Keratinocyte (primary cell): ENCODE data around the gene PIGC. TPM values are rescaled to one million over a fixed set of nuclear protein-coding genes. Genes with fewer than 3 reads are reported as not detected.

ENCODE experiments used
- DNase-seq: peaks from one replicate; pipeline ENCODE4 v3.0.0-alpha.2; 2011; ENCODE audit warnings: low read depth, missing footprints, low spot score
- FAIRE-seq: peaks from 2 replicates; lab custom pipeline; 2011; peaks lifted over from hg19 to GRCh38; lab: Jason Lieb, UNC
- H2AFZ ChIP-seq: 2 replicates; pipeline ENCODE4 v1.6.0; 2012; ENCODE audit warnings: low read length, control low read depth, inconsistent platforms; ENCODE audit not compliant: control insufficient read depth
- H3K27ac ChIP-seq: 2 replicates; pipeline ENCODE4 v1.5.1; 2011; ENCODE audit warnings: low read length; ENCODE audit not compliant: control insufficient read depth, insufficient read depth
- H3K27me3 ChIP-seq: 3 replicates; pipeline ENCODE4 v1.6.0; 2011; ENCODE audit warnings: low read length; ENCODE audit not compliant: control insufficient read depth, insufficient read depth; ENCODE audit errors: extremely low read depth
- H3K36me3 ChIP-seq, 2 experiments: 2 replicates in 1 of 2; 3 replicates in 1 of 2; pipeline ENCODE4 v1.5.1; 2011; ENCODE audit warnings: low read length in 2 of 2, mild to moderate bottlenecking in 1 of 2; ENCODE audit not compliant: control insufficient read depth in 2 of 2, insufficient read depth in 2 of 2; ENCODE audit errors: extremely low read depth in 1 of 2
- H3K4me1 ChIP-seq: 3 replicates; pipeline ENCODE4 v1.5.1; 2011; ENCODE audit warnings: low read length; ENCODE audit not compliant: control insufficient read depth, insufficient read depth; ENCODE audit errors: extremely low read depth
- H3K4me2 ChIP-seq: 3 replicates; pipeline ENCODE4 v1.6.0; 2011; ENCODE audit warnings: low read depth, low read length; ENCODE audit not compliant: control insufficient read depth, insufficient read depth; ENCODE audit errors: extremely low read depth
- H3K4me3 ChIP-seq, 3 experiments: fragments of 200-600 bp in 1 of 3; sonication (generic) in 1 of 3; 2 replicates in 2 of 3; 3 replicates in 1 of 3; pipeline ENCODE4 v1.5.1; 2011 to 2016; ENCODE audit warnings: low read length in 3 of 3, mild to moderate bottlenecking in 3 of 3, control low read depth in 2 of 3, inconsistent platforms in 1 of 3, low read depth in 1 of 3, mixed read lengths in 1 of 3, mixed run types in 1 of 3, moderate library complexity in 1 of 3; ENCODE audit not compliant: control insufficient read depth in 2 of 3, insufficient read depth in 2 of 3; ENCODE audit errors: extremely low read depth in 1 of 3
- H3K79me2 ChIP-seq: 2 replicates; pipeline ENCODE4 v1.6.0; 2012; ENCODE audit warnings: low read length; ENCODE audit not compliant: control insufficient read depth, insufficient read depth
- H3K9ac ChIP-seq: 3 replicates; pipeline ENCODE4 v1.6.0; 2011; ENCODE audit warnings: low read length; ENCODE audit not compliant: control insufficient read depth, insufficient read depth; ENCODE audit errors: extremely low read depth
- H3K9me1 ChIP-seq: 3 replicates; pipeline ENCODE4 v1.6.0; 2011; ENCODE audit warnings: low read length; ENCODE audit not compliant: control insufficient read depth, insufficient read depth; ENCODE audit errors: extremely low read depth
- H3K9me3 ChIP-seq: 2 replicates; pipeline ENCODE4 v1.5.1; 2012; ENCODE audit warnings: low read depth, low read length; ENCODE audit not compliant: control insufficient read depth
- H4K20me1 ChIP-seq: 3 replicates; pipeline ENCODE4 v1.6.0; 2011; ENCODE audit warnings: low read length; ENCODE audit not compliant: control insufficient read depth, insufficient read depth; ENCODE audit errors: extremely low read depth
- CTCF ChIP-seq, 3 experiments: IDR thresholded peaks in 1 of 3; conservative IDR thresholded peaks in 1 of 3; optimal IDR thresholded peaks in 1 of 3; 2 replicates in 2 of 3; 3 replicates in 1 of 3; pipeline versions ENCODE3 to v1.5.1; 2011; ENCODE audit warnings: low read length in 3 of 3, mild to moderate bottlenecking in 3 of 3, moderate library complexity in 2 of 3, control low read depth in 1 of 3, inconsistent platforms in 1 of 3; ENCODE audit not compliant: insufficient read depth in 2 of 3; ENCODE audit errors: extremely low read depth in 1 of 3
- EZH2 ChIP-seq: IDR thresholded peaks from one replicate; pipeline ENCODE4 v1.6.1; 2012; ENCODE audit warnings: inconsistent platforms, mild to moderate bottlenecking, low read length, moderate library complexity
- dilution Hi-C: fragments of 300-500 bp; cut with MboI; formaldehyde crosslinking; loops from one replicate; pipeline ENCODE4 v1.7.0; 2020; ENCODE audit warnings: low sequenced_read_pairs; ENCODE audit not compliant: extremely low pct_ligation_motif_present
- polyA plus RNA-seq, 5 experiments: library from polyadenylated mRNA; depleted of rRNA in 3 of 5; stranded (reverse) in 3 of 5; stranded (forward) in 1 of 5; unstranded in 1 of 5; fragments of >200 nt; gene quantifications; 1 replicate in 1 of 5; 2 replicates in 3 of 5; 3 replicates in 1 of 5; pipeline versions ENCODE4 v1.2.1 to v1.2.3, GENCODE V29; 2011 to 2012; ENCODE audit warnings: missing spikeins in 2 of 5, low read depth in 1 of 5, low replicate concordance in 1 of 5

PIGC gene
- polyA plus RNA-seq, 1 donor (not counting 4 experiments of a cell fraction or from before 2014, with no cell fraction given), result 21.6 TPM

- Histone ChIP-seq H3K4me3 (no peak overlapping the region), H3K27ac (no peak overlapping the region), H3K27me3 (no peaks in the 10 kb centered on the region), H3K9me1 (no peaks in the 10 kb centered on the region), H3K4me1 (peaks cover 41% of the 10 kb centered on the region), H3K36me3 (no peaks in the 10 kb centered on the region), H3K9me3 (no peaks in the 10 kb centered on the region), H3K9ac (no peak overlapping the region), H2AFZ (no peak overlapping the region), H3K79me2 (no peaks in the 10 kb centered on the region), H3K4me2 (no peak overlapping the region), H4K20me1 (no peaks in the 10 kb centered on the region)
- DNase-seq (no peak), FAIRE-seq (no peak)
- TF ChIP-seq EZH2, result no peak
- dilution Hi-C loops, result no loop called here
Measured at GRCh38 chr1:172480431-172480830, 36.6 kb upstream of the PIGC start.

- Histone ChIP-seq H3K36me3 (no peaks in the 10 kb centered on the region), H3K4me2 (peak overlapping the region; percentile 35), H3K4me3 (no peak overlapping the region), H2AFZ (no peak overlapping the region), H3K9ac (no peak overlapping the region), H3K9me1 (no peaks in the 10 kb centered on the region), H3K79me2 (no peaks in the 10 kb centered on the region), H3K27me3 (no peaks in the 10 kb centered on the region), H3K4me1 (peaks cover 42% of the 10 kb centered on the region), H3K9me3 (no peaks in the 10 kb centered on the region), H4K20me1 (no peaks in the 10 kb centered on the region), H3K27ac (no peak overlapping the region)
- FAIRE-seq (peak; percentile 90), DNase-seq (no peak)
- no peak for TF ChIP-seq CTCF (optimal IDR thresholded peaks at IDR 0.05 in 1 of 3, IDR thresholded peaks at IDR 0.05 in 1 of 3, conservative IDR thresholded peaks at IDR 0.05 in 1 of 3; ENCODE audit: extremely low read depth in 1 of 3, insufficient read depth in 2 of 3, low read length in 3 of 3)
- dilution Hi-C loops, result no loop called here
Measured at GRCh38 chr1:172478485-172478884, 34.6 kb upstream of the PIGC start.

GRCh38 chr1:172477741-172478140 is 33.9 kb upstream of the PIGC start:
- dilution Hi-C loops, result no loop called here
- Histone ChIP-seq H3K79me2 (no peaks in the 10 kb centered on the region), H3K9ac (peak overlapping the region; percentile 13), H3K4me1 (peaks cover 42% of the 10 kb centered on the region), H3K36me3 (no peaks in the 10 kb centered on the region), H4K20me1 (no peaks in the 10 kb centered on the region), H3K9me1 (no peaks in the 10 kb centered on the region), H3K4me2 (peak overlapping the region; percentile 55), H2AFZ (peak overlapping the region; percentile 36), H3K4me3 (no peak overlapping the region), H3K27me3 (no peaks in the 10 kb centered on the region), H3K9me3 (no peaks in the 10 kb centered on the region), H3K27ac (peak overlapping the region; percentile 93)
- FAIRE-seq, result peak; percentile 32
- DNase-seq, result no peak
- TF ChIP-seq EZH2 (no peak), CTCF (optimal IDR thresholded peaks at IDR 0.05 in 1 of 3, IDR thresholded peaks at IDR 0.05 in 1 of 3, conservative IDR thresholded peaks at IDR 0.05 in 1 of 3; ENCODE audit: extremely low read depth in 1 of 3, insufficient read depth in 2 of 3, low read length in 3 of 3) (no peak)
